KMS-11 (cell line): Measurements from ENCODE around the gene CELF2.

ENCODE experiments used
- H2AFZ ChIP-seq: fragments of 200-600 bp; sonication (generic); 2 replicates; pipeline ENCODE4 v1.6.1; 2016; ENCODE audit warnings: antibody characterized with exemption, mixed run types, low read depth
- H3K27ac ChIP-seq: fragments of 200-600 bp; sonication (generic); 2 replicates; pipeline ENCODE4 v1.6.1; 2016; ENCODE audit warnings: mild to moderate bottlenecking, mixed run types
- H3K27me3 ChIP-seq: fragments of 200-600 bp; sonication (generic); 2 replicates; pipeline ENCODE4 v1.6.1; 2017; ENCODE audit warnings: mild to moderate bottlenecking, low read depth, mixed run types, moderate library complexity; ENCODE audit not compliant: insufficient read depth
- H3K36me3 ChIP-seq: fragments of 200-600 bp; sonication (generic); 2 replicates; pipeline ENCODE4 v1.6.1; 2017; ENCODE audit warnings: mild to moderate bottlenecking, mixed run types; ENCODE audit not compliant: insufficient read depth
- H3K4me1 ChIP-seq: fragments of 200-600 bp; sonication (generic); 2 replicates; pipeline ENCODE4 v1.6.1; 2016; ENCODE audit warnings: mild to moderate bottlenecking, low read depth, mixed run types; ENCODE audit not compliant: poor library complexity, severe bottlenecking
- H3K4me2 ChIP-seq: fragments of 200-600 bp; sonication (generic); 2 replicates; pipeline ENCODE4 v1.7.0; 2016; ENCODE audit warnings: mild to moderate bottlenecking, mixed run types
- H3K4me3 ChIP-seq: fragments of 200-600 bp; sonication (generic); IDR thresholded peaks from 2 replicates; pipeline ENCODE4 v1.6.1; 2017; ENCODE audit warnings: low read depth, low read length, mixed read lengths; ENCODE audit not compliant: insufficient read depth
- H3K79me2 ChIP-seq: fragments of 200-600 bp; sonication (generic); 2 replicates; pipeline ENCODE4 v1.6.1; 2016; ENCODE audit warnings: low read depth, mixed run types; ENCODE audit not compliant: insufficient read depth
- H3K9ac ChIP-seq: fragments of 200-600 bp; sonication (generic); 2 replicates; pipeline ENCODE4 v1.6.1; 2016; ENCODE audit warnings: mild to moderate bottlenecking, mixed run types
- H4K20me1 ChIP-seq: fragments of 200-600 bp; sonication (generic); 2 replicates; pipeline ENCODE4 v1.6.1; 2016; ENCODE audit warnings: mild to moderate bottlenecking, mixed run types; ENCODE audit not compliant: insufficient read depth
- CTCF ChIP-seq: fragments of 200-600 bp; sonication (generic); conservative IDR thresholded peaks from 2 replicates; pipeline ENCODE4 v1.6.1; 2017; ENCODE audit warnings: low read depth, mild to moderate bottlenecking, antibody characterized with exemption, low read length, moderate library complexity, mixed read lengths

Gene CELF2

GRCh38 chr10:11329062-11329673 lies 311.5 kb downstream of the CELF2 start:
- Histone ChIP-seq H3K4me1 (no peaks in the 10 kb centered on the region), H4K20me1 (no peaks in the 10 kb centered on the region), H3K9ac (no peak overlapping the region), H2AFZ (no peak overlapping the region), H3K4me2 (no peak overlapping the region), H3K27ac (no peak overlapping the region), H3K4me3 (no peak overlapping the region), H3K36me3 (no peaks in the 10 kb centered on the region), H3K27me3 (no peaks in the 10 kb centered on the region), H3K79me2 (no peaks in the 10 kb centered on the region)
- TF ChIP-seq CTCF, result no peak

- Histone ChIP-seq H3K27me3 (no peaks in the 10 kb centered on the region), H3K79me2 (no peaks in the 10 kb centered on the region), H3K36me3 (no peaks in the 10 kb centered on the region), H3K27ac (no peak overlapping the region), H3K4me1 (no peaks in the 10 kb centered on the region), H2AFZ (no peak overlapping the region), H4K20me1 (no peaks in the 10 kb centered on the region), H3K4me2 (no peak overlapping the region), H3K9ac (no peak overlapping the region), H3K4me3 (no peak overlapping the region)
- no peak for TF ChIP-seq CTCF
These were observed 312.8 kb downstream of the CELF2 start for GRCh38 chr10:11330383-11331045.

- Histone ChIP-seq H3K36me3 (no peaks in the 10 kb centered on the region), H2AFZ (no peak overlapping the region), H4K20me1 (no peaks in the 10 kb centered on the region), H3K9ac (no peak overlapping the region), H3K4me2 (no peak overlapping the region), H3K4me3 (no peak overlapping the region), H3K4me1 (no peaks in the 10 kb centered on the region), H3K27ac (no peak overlapping the region), H3K27me3 (no peaks in the 10 kb centered on the region), H3K79me2 (no peaks in the 10 kb centered on the region)
- TF ChIP-seq CTCF, result no peak
These were observed 313.4 kb downstream of the CELF2 start for GRCh38 chr10:11331046-11331577.

- no peak for TF ChIP-seq CTCF
- Histone ChIP-seq H2AFZ (no peak overlapping the region), H3K4me1 (no peaks in the 10 kb centered on the region), H3K27ac (no peak overlapping the region), H3K36me3 (no peaks in the 10 kb centered on the region), H4K20me1 (no peaks in the 10 kb centered on the region), H3K9ac (no peak overlapping the region), H3K4me2 (no peak overlapping the region), H3K27me3 (no peaks in the 10 kb centered on the region), H3K4me3 (no peak overlapping the region), H3K79me2 (no peaks in the 10 kb centered on the region)
These were observed 314.1 kb downstream of the CELF2 start for GRCh38 chr10:11331726-11332125.
